ENCODE measurements around the gene MEGF11.

The MEGF11 gene

GRCh38 chr15:66069751-66070150, 183.8 kb downstream of the MEGF11 start:
- no peak for TF ChIP-seq CTCF (conservative IDR thresholded peaks at IDR 0.05; ENCODE audit: low read depth, low read length)
- no peak overlapping the region for H3K4me3 ChIP-seq (ENCODE audit: low read depth, low read length)
- no peak for DNase-seq (ENCODE audit: low read depth)

- H3K4me3 ChIP-seq (ENCODE audit: low read depth, low read length) = no peak overlapping the region
Measured at GRCh38 chr15:66068801-66069200, 184.7 kb downstream of the MEGF11 start.

GRCh38 chr15:66067687-66068086, 185.9 kb downstream of the MEGF11 start:
- no peak overlapping the region for H3K4me3 ChIP-seq (ENCODE audit: low read depth, low read length)
- DNase-seq (ENCODE audit: low read depth) = no peak
- TF ChIP-seq CTCF (conservative IDR thresholded peaks at IDR 0.05; ENCODE audit: low read depth, low read length) = no peak

More at GRCh38 chr15:66068801-66069200, 184.7 kb downstream of the MEGF11 start:
- DNase-seq (ENCODE audit: low read depth) = no peak
- TF ChIP-seq CTCF (conservative IDR thresholded peaks at IDR 0.05; ENCODE audit: low read depth, low read length) = no peak

- TF ChIP-seq CTCF (conservative IDR thresholded peaks at IDR 0.05; ENCODE audit: low read depth, low read length) = no peak
- DNase-seq (ENCODE audit: low read depth) = no peak
- H3K4me3 ChIP-seq (ENCODE audit: low read depth, low read length) = no peak overlapping the region
Measured at GRCh38 chr15:66066481-66066880, 187.1 kb downstream of the MEGF11 start.

GRCh38 chr15:66066005-66066404, 187.5 kb downstream of the MEGF11 start:
- DNase-seq (ENCODE audit: low read depth) = no peak
- no peak for TF ChIP-seq CTCF (conservative IDR thresholded peaks at IDR 0.05; ENCODE audit: low read depth, low read length)

GRCh38 chr15:66065325-66065724, 188.2 kb downstream of the MEGF11 start:
- no peak for DNase-seq (ENCODE audit: low read depth)
- no peak overlapping the region for H3K4me3 ChIP-seq (ENCODE audit: low read depth, low read length)
- no peak for TF ChIP-seq CTCF (conservative IDR thresholded peaks at IDR 0.05; ENCODE audit: low read depth, low read length)

More at GRCh38 chr15:66066005-66066404, 187.5 kb downstream of the MEGF11 start:
- no peak overlapping the region for H3K4me3 ChIP-seq (ENCODE audit: low read depth, low read length)

GRCh38 chr15:66063147-66063546, 190.4 kb downstream of the MEGF11 start:
- no peak for DNase-seq (ENCODE audit: low read depth)
- no peak overlapping the region for H3K4me3 ChIP-seq (ENCODE audit: low read depth, low read length)
- no peak for TF ChIP-seq CTCF (conservative IDR thresholded peaks at IDR 0.05; ENCODE audit: low read depth, low read length)

Data from choroid plexus epithelial cell (primary cell).